Left cardiac atrium (tissue), 4 donors: ENCODE data around the gene SCD5. TPM values are rescaled to one million over a fixed set of nuclear protein-coding genes. Genes with fewer than 3 reads are reported as not detected.

Experiments used
- ATAC-seq, 2 donors: fragments of 200-7000 bp; cut with Tn5 transposase; one replicate each; pipeline ENCODE4 v1.9.1; 2020; ENCODE audit warnings: mild to moderate bottlenecking in 2 of 2, moderate library complexity in 2 of 2
- DNase-seq: peaks from one replicate; pipeline ENCODE4 v3.0.0-alpha.2; 2020
- intact Hi-C, 2 donors: fragments of 100-400 bp; cut with DNase I; formaldehyde crosslinking; loops; one replicate each; pipeline versions ENCODE4 v1.14.1 to v1.15.1; 2022 to 2023
- microRNA-seq, 2 donors: library from miRNA; unstranded; fragments of <30 nt; microRNA quantifications; one replicate each; pipeline ENCODE4 v1.2.0, GENCODE V29; 2020
- total RNA-seq, 2 donors: library from RNA; stranded (reverse); fragmentation: NEBNext Ultra II Directional; extraction: Animal tissue kit (Norgen Biotek cat#: 25700); gene quantifications; one replicate each; pipeline ENCODE4 v1.2.1, GENCODE V29; 2021
- donor health status: DM: no; HTN: yes; CAD: no.
- donor health status: DM: no; HTN: yes; CAD: no; lungs with severe emphysema.
- donor health status: DM: yes; HTN: yes; CAD: no.
- donor health status: Dilated cardiomyopathy.

Gene SCD5
- total RNA-seq, 2 donors from 2014 or later = 7.1 to 9.1 TPM

DNA sequence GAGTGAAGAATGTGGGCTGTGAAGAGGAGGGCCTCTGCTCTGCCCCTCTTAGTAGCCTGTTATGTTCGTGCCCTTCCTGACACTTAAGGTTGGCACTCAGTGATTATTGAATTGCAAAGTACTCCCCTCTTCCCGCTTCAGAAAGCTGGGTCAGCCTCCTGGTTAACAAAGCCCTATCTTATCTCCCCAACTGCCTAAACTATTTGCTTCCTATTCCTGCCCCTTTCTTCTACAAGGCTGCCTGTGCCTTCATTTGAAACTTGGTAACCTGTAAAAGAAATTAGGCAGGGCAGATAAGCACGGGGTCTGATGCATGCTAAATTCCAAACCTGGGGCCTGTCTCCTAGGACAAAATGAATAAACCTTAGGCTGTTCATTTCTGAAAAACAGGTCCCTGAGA lies 213.7 kb downstream of the SCD5 start:
- no peak for DNase-seq
- intact Hi-C loops = no loop called here
- ATAC-seq = no peak

DNA sequence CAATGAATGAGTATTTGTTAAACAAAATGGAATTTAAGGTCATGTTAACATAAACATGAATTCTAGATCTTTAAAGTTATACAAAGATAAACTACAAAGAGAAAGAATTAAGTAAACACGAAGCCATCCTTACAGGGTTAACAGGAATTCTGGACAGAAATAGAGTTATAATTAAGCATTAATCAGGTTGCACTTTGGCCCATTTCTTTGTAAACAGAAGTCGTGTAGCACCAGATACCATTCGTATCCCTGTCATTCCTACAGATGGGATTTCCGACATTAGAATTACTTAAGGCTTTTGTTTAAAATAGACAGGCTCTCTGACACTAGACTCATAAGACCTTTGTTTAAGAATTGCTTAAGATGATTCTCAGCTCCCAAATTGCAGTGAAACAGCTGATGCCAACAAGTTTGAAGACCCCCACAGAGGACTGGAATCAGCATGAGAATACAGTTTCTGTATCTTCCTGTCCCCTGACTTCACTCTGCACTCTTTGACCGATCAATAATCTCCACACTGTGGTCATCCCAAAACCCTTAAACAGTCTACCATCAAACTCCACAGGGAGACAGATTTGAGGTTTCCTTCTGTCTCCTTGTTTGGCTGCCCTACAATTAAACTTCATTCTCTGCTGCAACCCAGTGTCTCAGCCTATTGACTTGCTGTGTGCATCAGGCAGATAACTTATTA lies 214.6 kb downstream of the SCD5 start:
- intact Hi-C loops = no loop called here
- ATAC-seq = no peak
- DNase-seq = no peak

DNA sequence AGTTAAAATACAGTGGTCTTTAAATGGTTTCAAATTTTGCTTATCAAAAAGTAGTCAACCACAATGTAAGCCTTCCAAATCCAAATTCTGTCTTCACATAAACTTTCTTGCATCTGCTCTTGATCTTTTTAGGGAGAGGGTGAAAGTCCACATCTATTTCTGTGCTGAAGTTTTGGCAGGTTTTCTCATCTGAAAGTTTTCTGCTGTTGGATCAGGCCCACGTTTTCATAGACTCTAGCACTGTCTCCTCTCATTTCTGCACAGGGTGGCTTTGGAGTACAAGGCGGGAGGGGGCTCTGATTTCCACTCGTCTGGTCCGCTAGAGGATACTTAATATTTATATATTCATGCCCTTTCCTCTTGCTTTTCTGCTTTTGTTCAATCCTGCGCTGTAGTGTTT lies 218.7 kb downstream of the SCD5 start:
- no peak for ATAC-seq
- intact Hi-C loops = no loop called here
- no peak for DNase-seq

Small RNAs within 50 kb of the gene (microRNA-seq; reads per million reads assigned to microRNA genes)
- gene MIR575 = 0 reads per million in 2 donors

Other genes with a start within 250 kb of the SCD5 start
- 10 to 100 TPM; 12.1 to 12.8 TPM for gene TMEM150C, start 236.8 kb downstream of the SCD5 start, total RNA-seq
- 100 to 1,000 TPM; 115 to 148 TPM for gene SEC31A, start 92.4 kb upstream of the SCD5 start, total RNA-seq
- gene THAP9, start 101.9 kb upstream of the SCD5 start, total RNA-seq = 1 to 10 TPM; 2.9 to 3.7 TPM
- gene LIN54, start 212.0 kb upstream of the SCD5 start, total RNA-seq = 1 to 10 TPM; 6.0 to 6.8 TPM
- gene COPS4, start 236.4 kb upstream of the SCD5 start, total RNA-seq = 10 to 100 TPM; 43.4 to 46.9 TPM